IMR-90 (cell line): ENCODE measurements around the gene CUBN.

Experiments used
- BHLHE40 ChIP-seq: fragments of 150-350 bp; IDR thresholded peaks from 2 replicates; pipeline ENCODE4 v1.6.1; 2016; ENCODE audit warnings: mild to moderate bottlenecking, low read depth, low read length
- CEBPB ChIP-seq: IDR thresholded peaks from 2 replicates; pipeline ENCODE4 v1.6.1; 2012; ENCODE audit warnings: low read depth, low read length, improper control_type of control experiment
- CHD1 ChIP-seq: IDR thresholded peaks from 2 replicates; pipeline ENCODE4 v1.6.1; 2012; ENCODE audit warnings: low read depth, low read length, improper control_type of control experiment
- FOS ChIP-seq: fragments of 150-350 bp; IDR thresholded peaks from 2 replicates; pipeline ENCODE4 v1.6.1; 2016; ENCODE audit warnings: low read depth, low read length
- MXI1 ChIP-seq: IDR thresholded peaks from 2 replicates; pipeline ENCODE4 v1.6.1; 2012; ENCODE audit warnings: low read depth, mild to moderate bottlenecking, low read length, moderate library complexity, borderline replicate concordance
- NFE2L2 ChIP-seq: fragments of 150-350 bp; IDR thresholded peaks from 2 replicates; pipeline ENCODE4 v1.6.1; 2016; ENCODE audit warnings: low read depth, mild to moderate bottlenecking, low read length
- POLR2A ChIP-seq: IDR thresholded peaks from 2 replicates; pipeline ENCODE4 v1.6.1; 2012; ENCODE audit warnings: mild to moderate bottlenecking, low read depth, low read length
- RFX5 ChIP-seq: IDR thresholded peaks from 2 replicates; pipeline ENCODE4 v1.8.0; 2012; ENCODE audit warnings: low read depth, mild to moderate bottlenecking, low read length, moderate library complexity
- SMC3 ChIP-seq: fragments of 150-350 bp; IDR thresholded peaks from 2 replicates; pipeline ENCODE4 v1.6.1; 2016; ENCODE audit warnings: low read depth, mild to moderate bottlenecking, antibody characterized with exemption, low read length, moderate library complexity
- TF ChIP-seq, protein P1 (sequence below): fragments of 150-350 bp; IDR thresholded peaks from 2 replicates; pipeline ENCODE4 v1.6.1; 2017; ENCODE audit warnings: mild to moderate bottlenecking, antibody characterized with exemption, low read length, low read depth
- TF ChIP-seq, protein P2 (sequence below): conservative IDR thresholded peaks from 2 replicates; pipeline ENCODE4 v1.5.1; 2012; ENCODE audit warnings: mild to moderate bottlenecking, low read depth, low read length, improper control_type of control experiment

GRCh38 chr10:17004801-17005380, 124.7 kb downstream of the CUBN start:
- TF ChIP-seq SMC3 (no peak), FOS (no peak), MXI1 (no peak), CHD1 (no peak), POLR2A (no peak), BHLHE40 (no peak), RFX5 (no peak), NFE2L2 (no peak), CEBPB (no peak)
- TF ChIP-seq, protein P1, sequence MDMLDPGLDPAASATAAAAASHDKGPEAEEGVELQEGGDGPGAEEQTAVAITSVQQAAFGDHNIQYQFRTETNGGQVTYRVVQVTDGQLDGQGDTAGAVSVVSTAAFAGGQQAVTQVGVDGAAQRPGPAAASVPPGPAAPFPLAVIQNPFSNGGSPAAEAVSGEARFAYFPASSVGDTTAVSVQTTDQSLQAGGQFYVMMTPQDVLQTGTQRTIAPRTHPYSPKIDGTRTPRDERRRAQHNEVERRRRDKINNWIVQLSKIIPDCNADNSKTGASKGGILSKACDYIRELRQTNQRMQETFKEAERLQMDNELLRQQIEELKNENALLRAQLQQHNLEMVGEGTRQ: no peak
- TF ChIP-seq, protein P2, sequence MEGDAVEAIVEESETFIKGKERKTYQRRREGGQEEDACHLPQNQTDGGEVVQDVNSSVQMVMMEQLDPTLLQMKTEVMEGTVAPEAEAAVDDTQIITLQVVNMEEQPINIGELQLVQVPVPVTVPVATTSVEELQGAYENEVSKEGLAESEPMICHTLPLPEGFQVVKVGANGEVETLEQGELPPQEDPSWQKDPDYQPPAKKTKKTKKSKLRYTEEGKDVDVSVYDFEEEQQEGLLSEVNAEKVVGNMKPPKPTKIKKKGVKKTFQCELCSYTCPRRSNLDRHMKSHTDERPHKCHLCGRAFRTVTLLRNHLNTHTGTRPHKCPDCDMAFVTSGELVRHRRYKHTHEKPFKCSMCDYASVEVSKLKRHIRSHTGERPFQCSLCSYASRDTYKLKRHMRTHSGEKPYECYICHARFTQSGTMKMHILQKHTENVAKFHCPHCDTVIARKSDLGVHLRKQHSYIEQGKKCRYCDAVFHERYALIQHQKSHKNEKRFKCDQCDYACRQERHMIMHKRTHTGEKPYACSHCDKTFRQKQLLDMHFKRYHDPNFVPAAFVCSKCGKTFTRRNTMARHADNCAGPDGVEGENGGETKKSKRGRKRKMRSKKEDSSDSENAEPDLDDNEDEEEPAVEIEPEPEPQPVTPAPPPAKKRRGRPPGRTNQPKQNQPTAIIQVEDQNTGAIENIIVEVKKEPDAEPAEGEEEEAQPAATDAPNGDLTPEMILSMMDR: no peak
